Activated CD4-positive, alpha-beta T cell treated with anti-CD3 and anti-CD28 coated beads, Interleukin-2, amount 50 U/mL, for 4 hours (primary cell): ENCODE measurements around the gene TEX261.
"Not testable (repeated sequence)": the region's sequence is repeated elsewhere in the genome, so short reads cannot be mapped to it uniquely, and the experiment has no call there.

Experiments
- DNase-seq, 2 experiments: peaks; one replicate each; pipeline ENCODE4 v3.0.0-alpha.2; 2020

The TEX261 gene

GRCh38 chr2:70994699-70995425 lies at the start of gene TEX261:
TSS of gene TEX261 (minus strand) at chr2:70994873. CDS start at chr2:70994757, 116 bp downstream.
- peak; percentile 83 to 86 for DNase-seq

DNA sequence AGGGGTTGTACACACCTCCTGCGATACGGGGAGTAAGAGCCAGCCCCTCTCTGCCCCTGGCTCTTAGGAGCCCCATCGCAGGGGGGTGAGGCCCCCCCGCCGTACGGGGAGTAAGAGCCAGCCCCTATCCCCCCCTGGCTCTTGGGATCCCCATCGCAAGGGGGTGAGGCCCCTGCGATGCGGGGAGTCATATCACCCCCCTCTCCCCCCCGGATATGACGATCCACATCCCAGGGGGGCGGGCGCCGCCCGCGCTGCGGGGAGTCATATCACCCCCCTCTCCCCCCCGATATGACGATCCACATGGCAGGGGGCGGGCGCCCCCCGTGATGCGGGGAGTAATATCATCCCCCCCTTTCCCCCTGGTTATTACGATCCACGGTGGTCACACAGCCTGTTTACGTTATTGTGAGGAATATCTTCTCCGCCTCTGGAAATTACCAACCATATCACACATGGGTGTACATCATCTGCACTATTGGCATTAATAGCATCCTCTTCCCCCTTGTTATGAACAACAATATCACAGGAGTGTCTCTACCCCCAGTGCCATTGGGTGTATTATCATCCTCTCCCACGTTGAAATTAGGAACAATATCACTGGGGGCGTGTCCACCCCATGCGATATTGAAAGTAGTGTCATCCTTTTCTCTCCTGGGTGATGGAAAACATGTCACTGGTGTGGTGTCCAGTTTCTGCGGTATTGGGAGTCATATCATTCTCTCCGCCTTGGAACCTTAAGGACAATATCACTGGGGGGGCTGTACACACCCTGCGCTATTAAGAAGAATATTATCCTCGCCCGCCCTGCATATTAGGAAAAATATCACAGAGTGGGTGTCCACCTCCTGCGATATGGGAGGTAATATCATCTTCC lies 49.1 kb upstream of the TEX261 start:
- DNase-seq: no peak

DNA sequence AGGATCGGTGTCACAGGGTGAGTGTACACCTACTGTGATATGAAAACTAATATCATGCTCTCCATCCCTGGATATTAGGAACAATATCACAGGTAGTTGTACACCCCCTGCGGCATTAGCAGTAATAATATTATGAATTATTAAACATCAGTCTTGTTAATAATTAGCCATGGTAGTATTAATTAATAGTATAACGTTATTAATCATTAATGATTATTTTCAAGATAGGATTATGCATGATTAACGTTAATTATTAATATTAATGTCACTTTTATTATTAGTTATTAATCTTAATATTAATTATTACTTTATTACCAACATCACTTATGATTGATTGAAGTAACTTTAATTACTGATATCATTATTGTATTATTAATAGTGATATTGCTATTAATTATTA lies 47.6 kb upstream of the TEX261 start:
- no peak for DNase-seq

DNA sequence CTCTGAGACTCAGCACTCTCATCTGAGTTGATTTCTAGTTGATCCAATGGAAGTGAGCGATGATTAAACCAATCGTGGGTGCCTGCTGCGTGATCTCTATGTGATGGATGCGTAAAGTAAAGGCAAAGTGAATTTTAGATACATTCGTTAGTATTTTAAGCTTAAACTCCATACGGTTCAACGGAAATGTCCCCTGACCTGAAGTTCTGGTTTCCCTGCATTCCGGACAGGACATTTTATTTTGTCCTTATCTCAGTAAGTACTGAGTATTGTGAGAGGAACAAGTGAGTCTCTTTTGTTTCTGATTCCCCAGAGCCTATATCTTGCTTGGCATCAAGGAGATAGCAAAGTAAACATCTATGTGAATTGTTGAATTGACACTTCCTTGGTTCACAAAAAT lies 41.6 kb upstream of the TEX261 start:
- DNase-seq: not testable (repeated sequence)

- DNase-seq: peak; percentile 70 to 76
These were observed 29.0 kb upstream of the TEX261 start for GRCh38 chr2:71023553-71024243.

GRCh38 chr2:71021394-71021793 lies 26.7 kb upstream of the TEX261 start:
- DNase-seq: not testable (repeated sequence)

DNA sequence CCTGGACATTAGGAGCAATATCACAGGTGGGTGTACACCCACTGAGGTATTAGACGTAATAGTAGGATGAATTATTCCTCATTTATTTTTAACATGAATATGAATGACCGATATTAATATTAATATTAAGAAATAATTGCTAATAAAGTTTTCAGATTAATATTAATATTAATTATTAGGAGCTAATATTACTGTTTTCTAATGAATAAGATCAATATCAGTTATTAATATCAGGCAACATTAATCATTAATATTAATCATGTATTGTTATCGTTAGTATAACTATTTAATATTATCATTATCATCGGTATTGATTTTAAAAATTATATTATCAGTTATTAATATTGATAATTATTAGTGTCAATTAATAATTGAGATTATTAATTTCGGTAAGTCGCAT lies 25.3 kb upstream of the TEX261 start:
- not testable (repeated sequence) for DNase-seq

GRCh38 chr2:71018625-71019024 lies 24.0 kb upstream of the TEX261 start:
- DNase-seq: no peak

DNA sequence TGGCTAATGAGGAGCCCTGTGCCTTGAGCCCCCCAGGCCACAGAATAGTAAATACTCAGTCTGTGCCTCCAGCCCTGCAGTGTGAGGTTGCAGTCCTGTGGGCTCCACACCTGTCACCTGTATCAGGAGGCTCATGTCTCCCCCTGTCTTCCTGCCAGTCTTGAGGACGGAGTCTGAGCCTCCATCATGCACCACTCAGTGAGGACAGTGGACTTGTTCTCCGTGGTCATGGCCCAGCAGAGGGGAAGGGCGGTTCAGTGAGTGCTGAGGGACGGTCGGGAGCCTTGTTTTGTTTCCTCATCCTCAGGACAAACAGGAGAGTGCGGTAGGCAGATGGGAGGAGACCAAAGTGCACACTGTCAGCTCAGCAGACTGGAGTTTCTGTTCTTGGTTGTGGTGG lies 17.1 kb upstream of the TEX261 start:
- not testable (repeated sequence) for DNase-seq

DNA sequence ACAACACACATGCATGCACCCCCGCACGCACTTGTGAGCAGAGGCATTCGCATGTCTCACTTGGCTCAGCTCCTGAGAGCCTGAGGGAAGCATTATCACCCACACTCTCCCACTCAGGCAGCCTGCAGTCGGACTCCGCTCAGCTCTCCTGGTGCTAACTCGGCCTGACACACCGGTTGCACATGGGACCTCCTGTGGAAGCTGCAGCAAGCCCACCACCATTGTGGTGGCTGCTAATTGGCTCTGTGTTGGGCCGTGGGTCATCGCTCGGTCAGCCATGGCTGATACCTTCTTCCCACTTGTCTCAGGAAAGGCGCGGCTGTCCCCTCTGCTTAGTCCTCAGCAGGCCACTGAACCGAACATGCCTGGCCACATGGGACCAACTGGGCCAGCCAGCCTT lies 13.7 kb upstream of the TEX261 start:
- no peak for DNase-seq

- no peak for DNase-seq
These were observed 12.5 kb upstream of the TEX261 start for GRCh38 chr2:71006955-71007799.

DNA sequence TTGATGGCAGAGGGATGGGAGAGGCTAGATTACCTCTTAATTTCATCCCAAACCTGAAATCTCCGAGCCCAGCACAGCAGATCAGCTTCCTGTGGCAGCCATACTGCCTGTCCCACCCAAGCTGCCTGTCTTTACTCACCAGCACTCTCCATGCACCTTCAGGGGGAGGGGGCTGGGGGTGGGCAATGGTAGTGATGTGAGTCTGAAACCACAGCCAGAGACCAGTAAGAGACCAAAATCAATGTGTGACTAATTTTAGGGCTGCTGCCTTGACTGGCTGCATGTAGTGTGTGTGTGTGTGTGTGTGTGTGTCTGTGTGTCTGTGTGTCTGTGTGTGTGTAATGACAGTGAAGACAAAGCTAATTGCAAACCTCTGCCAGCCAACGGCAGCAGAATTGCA lies 11.7 kb upstream of the TEX261 start:
- DNase-seq: no peak

DNA sequence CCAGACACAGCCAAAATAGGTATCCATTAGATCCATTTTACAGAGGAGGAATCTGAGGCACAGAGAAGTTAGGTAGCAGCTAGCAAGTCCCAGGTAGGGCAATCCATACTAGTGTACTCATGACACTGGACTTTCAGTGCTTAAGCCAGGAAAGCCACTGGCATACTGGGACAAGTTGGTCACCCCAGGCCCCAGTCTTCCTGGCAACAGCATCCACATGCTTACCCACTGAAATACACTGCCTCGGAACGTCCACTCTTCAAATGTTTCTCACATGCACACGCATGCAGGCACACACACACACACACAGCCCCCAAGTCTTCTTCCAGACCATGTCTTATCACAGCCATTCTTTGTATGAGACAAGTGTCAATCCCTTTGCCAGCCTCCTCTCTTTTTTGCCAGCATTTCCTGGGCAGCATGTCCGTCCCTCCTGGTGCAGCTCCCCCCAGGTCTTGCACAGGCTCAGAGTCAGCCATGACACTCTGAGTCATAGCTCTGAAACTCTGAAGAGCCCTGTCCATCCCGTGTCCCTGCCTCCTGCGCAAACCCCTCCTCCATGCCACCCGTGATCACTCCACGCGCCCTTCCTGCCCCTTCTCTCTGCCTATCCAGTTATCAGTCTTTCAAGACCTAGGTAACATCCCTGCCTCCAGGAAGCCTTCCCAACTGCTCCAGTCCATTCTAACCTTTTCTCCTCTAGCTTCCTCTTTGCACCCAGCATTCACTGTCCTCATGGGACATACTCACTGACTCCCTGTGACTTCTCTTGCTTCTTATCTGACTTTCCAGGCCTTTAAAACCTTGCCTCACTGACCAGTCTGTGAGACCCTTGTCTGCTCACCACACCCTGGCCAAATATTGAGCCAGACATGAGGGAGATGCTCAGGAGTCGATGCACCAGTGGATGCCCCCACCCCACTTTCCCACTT lies 10.9 kb upstream of the TEX261 start:
- no peak for DNase-seq

- DNase-seq: no peak
These were observed 10.2 kb upstream of the TEX261 start for GRCh38 chr2:71004857-71005256.

GRCh38 chr2:71003966-71004755 lies 9.5 kb upstream of the TEX261 start:
- no peak for DNase-seq

DNA sequence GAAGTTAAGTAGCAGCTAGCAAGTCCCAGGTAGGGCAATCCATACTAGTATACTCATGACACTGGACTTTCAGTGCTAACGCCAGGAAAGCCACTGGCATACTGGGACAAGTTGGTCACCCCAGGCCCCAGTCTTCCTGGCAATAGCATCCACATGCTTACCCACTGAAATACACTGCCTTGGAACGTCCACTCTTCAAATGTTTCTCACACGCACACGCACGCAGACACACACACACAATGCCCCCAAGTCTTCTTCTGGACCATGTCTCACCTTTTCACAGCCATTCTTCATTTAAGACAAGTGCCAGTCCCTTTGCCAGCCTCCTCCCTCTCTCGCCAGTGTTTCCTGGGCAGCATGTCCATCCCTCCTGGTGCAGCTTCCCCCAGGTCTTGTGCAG lies 8.7 kb upstream of the TEX261 start:
- no peak for DNase-seq

DNA sequence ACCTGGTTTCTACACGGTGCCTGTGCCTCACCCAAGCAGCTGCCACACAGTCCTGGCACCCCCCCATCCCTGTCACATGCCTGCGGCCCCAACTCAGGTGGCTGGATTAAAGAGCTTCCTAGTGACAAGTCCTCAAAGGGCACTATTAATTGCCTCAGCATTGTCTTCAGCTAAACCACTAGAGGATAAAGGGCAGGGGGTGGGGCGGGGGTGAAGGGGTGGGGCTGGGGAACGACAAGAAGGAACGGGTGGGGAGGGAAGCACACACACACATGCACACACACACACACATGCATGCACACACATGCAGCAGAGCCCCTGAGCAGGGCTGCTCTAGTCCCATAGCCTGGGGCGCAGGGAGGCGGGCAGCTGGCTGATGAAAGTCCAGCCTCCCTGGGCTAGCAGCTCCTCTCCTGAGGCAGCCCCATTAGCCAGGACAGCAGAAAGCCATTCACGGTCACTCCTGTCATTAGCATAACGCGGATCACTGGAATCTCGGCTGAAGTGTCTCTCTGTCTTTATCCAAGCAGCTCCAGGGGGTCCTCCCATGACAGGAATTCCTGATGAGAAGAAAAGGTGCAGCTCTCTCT lies 7.4 kb upstream of the TEX261 start:
- no peak for DNase-seq

DNA sequence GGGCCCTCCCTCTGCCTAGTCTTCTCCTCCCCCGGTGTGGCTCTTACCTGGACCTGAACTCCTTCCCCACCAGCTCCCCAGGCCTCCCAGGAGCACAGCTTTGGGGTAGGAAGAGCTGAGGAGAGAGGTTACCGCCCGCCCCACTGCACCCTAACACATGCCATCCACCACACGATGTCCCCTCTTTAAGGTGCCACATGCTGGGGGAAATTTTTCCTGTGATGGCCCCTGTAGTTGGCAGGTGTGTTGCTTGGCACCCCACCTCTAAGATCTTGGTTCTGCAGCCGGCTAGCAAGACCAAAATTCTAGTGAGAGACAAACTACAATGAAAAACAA lies 6.9 kb upstream of the TEX261 start:
- DNase-seq: no peak

DNA sequence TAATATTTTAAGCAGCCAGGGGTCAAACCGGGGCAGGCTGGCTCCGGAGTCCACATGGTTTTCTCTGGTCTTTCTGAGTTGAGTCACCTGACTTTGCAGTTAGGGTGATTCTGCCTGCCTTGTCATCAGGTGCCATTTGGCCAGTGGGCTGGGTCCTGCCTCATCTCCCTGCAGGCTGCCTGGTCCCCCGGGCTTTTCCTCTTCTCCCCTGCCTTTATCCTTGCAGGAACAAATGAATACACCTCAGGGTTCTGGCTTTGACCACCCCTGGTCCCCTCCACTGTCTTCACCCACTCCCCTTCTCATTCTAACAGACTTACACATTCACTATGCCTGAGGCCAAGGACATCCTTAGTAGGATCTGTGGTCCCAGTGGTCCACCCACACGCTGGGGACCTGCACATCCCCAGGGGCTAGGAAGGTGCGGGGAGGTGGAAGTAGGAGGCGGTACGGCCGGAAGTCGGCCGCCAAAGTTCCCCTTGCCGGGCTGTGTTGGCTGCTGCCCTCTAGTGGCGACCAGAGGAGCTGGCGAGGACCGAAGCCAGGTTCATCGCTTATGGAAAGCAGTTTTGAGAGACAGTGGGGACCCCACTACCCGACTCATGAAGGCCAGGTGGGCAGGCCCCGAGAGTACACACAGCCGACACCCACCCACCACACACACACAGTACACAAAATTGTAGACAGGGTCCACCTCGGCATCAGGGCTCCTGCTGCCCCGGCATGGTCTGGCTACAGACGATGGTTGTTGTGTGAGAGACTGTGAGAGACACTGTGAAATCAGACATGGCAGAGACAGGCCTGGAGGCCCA lies 6.3 kb upstream of the TEX261 start:
- peak; percentile 72 to 73 for DNase-seq
